GM18870 (cell line): Measurements from ENCODE around the gene ZNF488.

ENCODE experiments used
- ATAC-seq: cut with Tn5 transposase; IDR thresholded peaks from one replicate; pipeline ENCODE4 v1.9.1; 2021; ENCODE audit warnings: moderate library complexity; ENCODE audit not compliant: unreplicated experiment

The ZNF488 gene

GRCh38 chr10:47367646-47368045, 16.4 kb downstream of the ZNF488 start:
- no peak for ATAC-seq

- no peak for ATAC-seq
These were observed 17.2 kb downstream of the ZNF488 start for GRCh38 chr10:47366731-47367460.

- no peak for ATAC-seq
These were observed 17.9 kb downstream of the ZNF488 start for GRCh38 chr10:47366181-47366631.

- ATAC-seq, result no peak
These were observed 18.5 kb downstream of the ZNF488 start for GRCh38 chr10:47365431-47366180.

GRCh38 chr10:47364911-47365310, 19.2 kb downstream of the ZNF488 start:
- ATAC-seq, result no peak

GRCh38 chr10:47364366-47364765, 19.7 kb downstream of the ZNF488 start:
- no peak for ATAC-seq

- ATAC-seq, result no peak
These were observed 20.3 kb downstream of the ZNF488 start for GRCh38 chr10:47363781-47364180.

- no peak for ATAC-seq
These were observed 21.9 kb downstream of the ZNF488 start for GRCh38 chr10:47362199-47362598.

- ATAC-seq, result no peak
These were observed 22.8 kb downstream of the ZNF488 start for GRCh38 chr10:47361293-47361692.

GRCh38 chr10:47360419-47361040, 23.6 kb downstream of the ZNF488 start:
- ATAC-seq, result no peak

- no peak for ATAC-seq
These were observed 24.3 kb downstream of the ZNF488 start for GRCh38 chr10:47359626-47360418.

- ATAC-seq, result no peak
These were observed 25.0 kb downstream of the ZNF488 start for GRCh38 chr10:47359101-47359500.

GRCh38 chr10:47358457-47358856, 25.6 kb downstream of the ZNF488 start:
- no peak for ATAC-seq

GRCh38 chr10:47357911-47358310, 26.2 kb downstream of the ZNF488 start:
- ATAC-seq, result no peak

GRCh38 chr10:47357131-47357582, 26.9 kb downstream of the ZNF488 start:
- no peak for ATAC-seq

GRCh38 chr10:47356708-47357107, 27.4 kb downstream of the ZNF488 start:
- ATAC-seq, result no peak

- ATAC-seq, result no peak
These were observed 29.2 kb downstream of the ZNF488 start for GRCh38 chr10:47354900-47355299.

GRCh38 chr10:47354165-47354564, 29.9 kb downstream of the ZNF488 start:
- ATAC-seq, result no peak

GRCh38 chr10:47353351-47353750, 30.7 kb downstream of the ZNF488 start:
- ATAC-seq, result no peak

GRCh38 chr10:47351899-47352815, 31.9 kb downstream of the ZNF488 start:
- no peak for ATAC-seq
